ENCODE data around the gene RIN1. TPM values are rescaled to one million over a fixed set of nuclear protein-coding genes. Genes with fewer than 3 reads are reported as not detected.

Gene RIN1
- total and polyA plus RNA-seq, 5 experiments from 2014 or later: 2.7 to 8.0 (median 6.5) TPM

GRCh38 chr11:66294626-66295620 lies 41.3 kb downstream of the RIN1 start:
- ATAC-seq (no peak), DNase-seq (no peak)
- Mint-ChIP-seq H3K27ac (no peak overlapping the region), H3K4me3 (no peak overlapping the region), H3K9me3 (no peaks in the 10 kb centered on the region), H3K27me3 (peaks cover 2 to 21% (median 13%) of the 10 kb centered on the region in 5 donors), H3K4me1 (peaks cover 9 to 25% (median 17%) of the 10 kb centered on the region in 4 donors), H3K36me3 (no peaks in the 10 kb centered on the region)
- POLR2A ChIA-PET: no interaction called here

GRCh38 chr11:66293777-66294625 lies 42.2 kb downstream of the RIN1 start:
- Mint-ChIP-seq H3K4me3 (peak overlapping the region in 1 of 10 donors; percentile 55), H3K27me3 (peaks cover 2 to 23% (median 13%) of the 10 kb centered on the region in 5 donors), H3K36me3 (no peaks in the 10 kb centered on the region)

GRCh38 chr11:66293352-66293751 lies 42.9 kb downstream of the RIN1 start:
- ATAC-seq: no peak
- H3K4me1 Mint-ChIP-seq: peaks cover 18 to 36% (median 28%) of the 10 kb centered on the region in 4 donors
- peaks cover 2 to 23% (median 13%) of the 10 kb centered on the region in 5 donors for H3K27me3 Mint-ChIP-seq
- no peaks in the 10 kb centered on the region for H3K36me3 Mint-ChIP-seq
- no peak for DNase-seq
- peak overlapping the region in 1 of 10 donors; percentile 21 for H3K27ac Mint-ChIP-seq
- peak overlapping the region in 5 of 10 donors; percentile 18 to 55 (median 43) for H3K4me3 Mint-ChIP-seq
- POLR2A ChIA-PET: no interaction called here
- H3K9me3 Mint-ChIP-seq: no peaks in the 10 kb centered on the region

More at GRCh38 chr11:66293777-66294625, 42.2 kb downstream of the RIN1 start:
- ATAC-seq: no peak
- Mint-ChIP-seq H3K4me1 (peaks cover 16 to 35% (median 25%) of the 10 kb centered on the region in 4 donors), H3K27ac (peak overlapping the region in 1 of 10 donors; percentile 21), H3K9me3 (no peaks in the 10 kb centered on the region)
- DNase-seq: no peak
- POLR2A ChIA-PET: interaction anchor here (0.6 kb wide), 1 partner anchor 872 kb away, joined by 6 read pairs; no protein-coding TSS in a partner anchor

- H3K9me3 Mint-ChIP-seq: no peaks in the 10 kb centered on the region
- no peaks in the 10 kb centered on the region for H3K36me3 Mint-ChIP-seq
- POLR2A ChIA-PET: no interaction called here
- H3K27me3 Mint-ChIP-seq: peaks cover 2 to 23% (median 13%) of the 10 kb centered on the region in 5 donors
- DNase-seq (no peak), ATAC-seq (no peak)
- peaks cover 19 to 40% (median 33%) of the 10 kb centered on the region in 4 donors for H3K4me1 Mint-ChIP-seq
- no peak overlapping the region for H3K27ac Mint-ChIP-seq
- H3K4me3 Mint-ChIP-seq: peak overlapping the region; percentile 50 to 85 (median 58)
Measured at GRCh38 chr11:66292543-66293332, 43.5 kb downstream of the RIN1 start.

- no peaks in the 10 kb centered on the region for H3K9me3 Mint-ChIP-seq
- peak within 1 kb of the TSS in 3 of 10 donors; percentile 43 to 95 (median 59) for H3K27ac Mint-ChIP-seq
- H3K4me3 Mint-ChIP-seq: peak within 1 kb of the TSS; percentile 84 to 96 (median 92)
- POLR2A ChIA-PET: interaction anchor here (0.6 to 1.2 kb wide), 3 partner anchors 9 to 303 kb away, joined by 3 to 6 read pairs (median 5); no protein-coding TSS in a partner anchor
- ATAC-seq (no peak), DNase-seq (peak in 2 of 10 donors; percentile 42 to 62)
- peaks cover 19 to 41% (median 40%) of the 10 kb centered on the region in 4 donors for H3K4me1 Mint-ChIP-seq
- peaks cover 2 to 23% (median 13%) of the 10 kb centered on the region in 5 donors for H3K27me3 Mint-ChIP-seq
- no peaks in the 10 kb centered on the region for H3K36me3 Mint-ChIP-seq
Measured at GRCh38 chr11:66291706-66292542, 44.3 kb downstream of the RIN1 start, which contains the start of gene TMEM151A. TMEM151A (plus strand) TSS chr11:66291894; CDS start chr11:66292014, 120 bp downstream.

- DNase-seq (no peak), ATAC-seq (no peak)
- POLR2A ChIA-PET: interaction anchor here (0.6 to 1.3 kb wide), 4 partner anchors 9 to 302 kb away, joined by 3 to 6 read pairs (median 4); no protein-coding TSS in a partner anchor
- Mint-ChIP-seq H3K4me3 (peak overlapping the region in 8 of 10 donors; percentile 22 to 95 (median 88)), H3K9me3 (no peaks in the 10 kb centered on the region), H3K36me3 (peaks cover 0 to 3% (median 0%) of the 10 kb centered on the region in 3 donors), H3K27ac (peak overlapping the region in 1 of 10 donors; percentile 59), H3K4me1 (peaks cover 19 to 45% (median 42%) of the 10 kb centered on the region in 4 donors), H3K27me3 (peaks cover 2 to 23% (median 13%) of the 10 kb centered on the region in 5 donors)
Measured at GRCh38 chr11:66291303-66291705, 44.9 kb downstream of the RIN1 start.

- Mint-ChIP-seq H3K36me3 (peaks cover 0 to 5% (median 0%) of the 10 kb centered on the region in 3 donors), H3K27me3 (peaks cover 2 to 23% (median 13%) of the 10 kb centered on the region in 5 donors), H3K4me1 (peaks cover 19 to 49% (median 44%) of the 10 kb centered on the region in 4 donors), H3K9me3 (no peaks in the 10 kb centered on the region), H3K27ac (peak overlapping the region in 6 of 10 donors; percentile 44 to 97 (median 94)), H3K4me3 (peak overlapping the region; percentile 84 to 96 (median 92))
- ATAC-seq: no peak
- no peak for DNase-seq
- POLR2A ChIA-PET: interaction anchor here (0.6 to 2.1 kb wide), 4 partner anchors 11 to 81 kb away, joined by 4 to 16 read pairs (median 6); partner anchors contain the start of gene CD248
Measured at GRCh38 chr11:66290330-66290621, 46.0 kb downstream of the RIN1 start.

GRCh38 chr11:66289548-66290329 lies 46.5 kb downstream of the RIN1 start:
- peak; percentile 56 to 61 for ATAC-seq
- H3K9me3 Mint-ChIP-seq: no peaks in the 10 kb centered on the region
- peak overlapping the region; percentile 88 to 97 (median 94) for H3K27ac Mint-ChIP-seq
- H3K27me3 Mint-ChIP-seq: peaks cover 2 to 23% (median 13%) of the 10 kb centered on the region in 5 donors
- POLR2A ChIA-PET: interaction anchor here (0.5 to 2.2 kb wide), 22 partner anchors 8 to 781 kb away, joined by 3 to 27 read pairs (median 5); partner anchors contain the start of genes BRMS1, CD248, MAP3K11 and RAB1B
- H3K36me3 Mint-ChIP-seq: peaks cover 0 to 5% (median 0%) of the 10 kb centered on the region in 3 donors
- peak overlapping the region; percentile 84 to 96 (median 92) for H3K4me3 Mint-ChIP-seq
- peak in 5 of 10 donors; percentile 59 to 90 (median 75) for DNase-seq
- H3K4me1 Mint-ChIP-seq: peaks cover 19 to 51% (median 44%) of the 10 kb centered on the region in 4 donors

GRCh38 chr11:66288671-66289547 lies 47.3 kb downstream of the RIN1 start, which contains the start of gene YIF1A:
YIF1A (minus strand) TSS chr11:66289143; CDS start chr11:66288985, 158 bp downstream.
- Mint-ChIP-seq H3K27ac (peak within 1 kb of the TSS; percentile 88 to 97 (median 94)), H3K36me3 (peaks cover 0 to 5% (median 0%) of the 10 kb centered on the region in 3 donors), H3K27me3 (peaks cover 2 to 20% (median 13%) of the 10 kb centered on the region in 5 donors), H3K4me3 (peak within 1 kb of the TSS; percentile 84 to 96 (median 92)), H3K9me3 (no peaks in the 10 kb centered on the region), H3K4me1 (peaks cover 19 to 51% (median 45%) of the 10 kb centered on the region in 4 donors)
- DNase-seq (peak; percentile 94 to 99 (median 98)), ATAC-seq (peak; percentile 90 to 94)
- POLR2A ChIA-PET: interaction anchor here (0.5 to 2.2 kb wide), 20 partner anchors 9 to 780 kb away, joined by 3 to 27 read pairs (median 5); partner anchors contain the start of genes BRMS1, CD248, MAP3K11 and RAB1B
